OCI-LY3 (cell line): ENCODE measurements around the gene SEMA3C.

Experiments
- CTCF ChIP-seq: fragments of 200-600, 300-600 bp; sonication (generic); IDR thresholded peaks from 2 replicates; pipeline ENCODE4 v1.5.1; 2014; ENCODE audit warnings: antibody characterized with exemption, low read length, low read depth
- EZH2phosphoT487 ChIP-seq: fragments of 200-600 bp; shearing (Covaris generic); IDR thresholded peaks from 2 replicates; pipeline ENCODE4 v1.6.1; 2018; ENCODE audit warnings: antibody characterized with exemption, mixed run types, low read depth

- no peak for TF ChIP-seq CTCF
- TF ChIP-seq EZH2phosphoT487 = no peak
Observed at GRCh38 chr7:80809545-80809944, 109.3 kb downstream of the SEMA3C start.
